Hippocampal formation (tissue), 2 donors: ENCODE measurements around the gene RABEP2.
"Not testable (repeated sequence)": the region's sequence is repeated elsewhere in the genome, so short reads cannot be mapped to it uniquely, and the experiment has no call there.

Source experiments
- DNase-seq, 2 donors: peaks; one replicate each; lab custom pipeline; 2025; lab: John Stamatoyannopoulos, UW

RABEP2 gene

GRCh38 chr16:28879261-28879840, 45.7 kb downstream of the RABEP2 start:
- DNase-seq, result no peak

- no peak for DNase-seq
These were observed 46.7 kb downstream of the RABEP2 start, which contains the start of gene ATP2A1 for GRCh38 chr16:28878083-28878926. TSS of gene ATP2A1 (plus strand) at chr16:28878488. CDS start at chr16:28878672, 184 bp downstream.

- no peak for DNase-seq
These were observed 47.4 kb downstream of the RABEP2 start for GRCh38 chr16:28877655-28878000.

GRCh38 chr16:28876973-28877654, 47.9 kb downstream of the RABEP2 start:
- DNase-seq, result no peak

- no peak for DNase-seq
These were observed 48.9 kb downstream of the RABEP2 start for GRCh38 chr16:28876019-28876659.

GRCh38 chr16:28875134-28876018, 49.7 kb downstream of the RABEP2 start:
- no peak for DNase-seq

- no peak for DNase-seq
These were observed 50.6 kb downstream of the RABEP2 start for GRCh38 chr16:28874406-28874805.

GRCh38 chr16:28873543-28874201, 51.4 kb downstream of the RABEP2 start:
- no peak for DNase-seq

- DNase-seq, result no peak
These were observed 52.1 kb downstream of the RABEP2 start for GRCh38 chr16:28872952-28873351.

GRCh38 chr16:28869201-28869600, 55.8 kb downstream of the RABEP2 start:
- no peak for DNase-seq

- not testable (repeated sequence) for DNase-seq
These were observed 57.4 kb downstream of the RABEP2 start for GRCh38 chr16:28867646-28868045.

GRCh38 chr16:28867241-28867640, 57.8 kb downstream of the RABEP2 start:
- DNase-seq, result no peak

- no peak for DNase-seq
These were observed 58.6 kb downstream of the RABEP2 start for GRCh38 chr16:28866454-28866804.

GRCh38 chr16:28865722-28866453, 59.1 kb downstream of the RABEP2 start:
- no peak for DNase-seq

GRCh38 chr16:28865001-28865688, 59.9 kb downstream of the RABEP2 start:
- DNase-seq, result no peak

GRCh38 chr16:28863929-28864793, 60.9 kb downstream of the RABEP2 start:
- DNase-seq, result no peak

- DNase-seq, result no peak
These were observed 65.7 kb downstream of the RABEP2 start for GRCh38 chr16:28859326-28859725.

GRCh38 chr16:28858421-28858820, 66.6 kb downstream of the RABEP2 start:
- DNase-seq, result no peak
